ENCODE results near the gene WDR7.

Gene WDR7

DNA sequence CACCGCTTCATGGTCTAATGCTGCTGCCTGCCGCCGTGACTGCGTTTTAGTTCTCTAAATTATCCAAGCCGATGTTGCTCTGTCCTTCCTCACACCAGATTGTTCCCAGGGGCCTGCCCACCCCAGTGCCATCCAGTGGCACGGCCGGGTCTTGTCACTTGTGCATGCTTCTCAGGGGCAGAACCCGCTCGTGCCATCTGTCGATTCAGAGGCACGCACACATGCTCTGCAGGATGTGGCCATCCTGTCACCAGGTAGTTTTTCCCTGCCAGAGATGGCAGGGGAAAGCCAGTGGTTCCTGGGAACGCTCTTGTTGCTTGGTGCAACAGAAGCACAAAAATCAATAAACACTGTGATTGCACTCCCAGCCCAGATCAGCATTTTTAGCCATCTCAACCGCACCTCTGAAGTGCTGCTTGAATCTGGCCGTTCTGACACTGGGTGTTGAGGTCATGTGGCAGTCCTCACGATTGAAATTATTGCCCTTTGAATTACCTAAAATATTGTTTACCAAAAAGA is 376.1 kb downstream of the WDR7 start:
- no peak for DNase-seq (ENCODE audit: low read depth)
- no peak for TF ChIP-seq CTCF (conservative IDR thresholded peaks at IDR 0.05; ENCODE audit: low read length)
- H3K4me3 ChIP-seq (ENCODE audit: low read length) = no peak overlapping the region

GRCh38 chr18:57029761-57030160 is 378.6 kb downstream of the WDR7 start:
- no peak; the same call in 1 of the 2 replicates for TF ChIP-seq CTCF (conservative IDR thresholded peaks at IDR 0.05; ENCODE audit: low read length)
- no peak for DNase-seq (ENCODE audit: low read depth)

GRCh38 chr18:57030417-57030816 is 379.3 kb downstream of the WDR7 start:
- no peak for DNase-seq (ENCODE audit: low read depth)
- no peak for TF ChIP-seq CTCF (conservative IDR thresholded peaks at IDR 0.05; ENCODE audit: low read length)
- H3K4me3 ChIP-seq (ENCODE audit: low read length) = no peak overlapping the region

More at GRCh38 chr18:57029761-57030160, 378.6 kb downstream of the WDR7 start:
- no peak overlapping the region for H3K4me3 ChIP-seq (ENCODE audit: low read length)

- DNase-seq (ENCODE audit: low read depth) = no peak
- no peak overlapping the region for H3K4me3 ChIP-seq (ENCODE audit: low read length)
- no peak for TF ChIP-seq CTCF (conservative IDR thresholded peaks at IDR 0.05; ENCODE audit: low read length)
Measured at GRCh38 chr18:57035590-57035989, 384.4 kb downstream of the WDR7 start.

DNA sequence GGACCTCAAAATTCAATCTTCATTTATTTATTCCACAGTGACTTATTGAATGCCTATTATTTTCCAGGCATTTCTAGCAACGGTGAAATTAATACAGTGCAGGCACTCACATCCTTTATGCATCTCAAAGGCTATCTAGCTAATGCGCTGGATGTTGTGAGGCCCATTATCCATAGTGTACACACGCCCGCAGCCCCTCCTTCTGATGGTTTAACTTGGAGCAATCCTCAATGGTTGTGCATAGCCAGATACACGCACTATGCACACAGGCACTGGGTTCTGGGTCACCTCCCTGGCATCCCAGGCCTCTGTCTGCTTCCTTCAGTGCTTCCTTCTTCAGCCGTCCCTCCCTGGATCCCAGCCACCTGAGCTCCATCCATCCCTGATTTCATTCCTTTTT is 387.2 kb downstream of the WDR7 start:
- no peak for DNase-seq (ENCODE audit: low read depth)
- TF ChIP-seq CTCF (conservative IDR thresholded peaks at IDR 0.05; ENCODE audit: low read length) = no peak
- no peak overlapping the region for H3K4me3 ChIP-seq (ENCODE audit: low read length)

- no peak for TF ChIP-seq CTCF (conservative IDR thresholded peaks at IDR 0.05; ENCODE audit: low read length)
- H3K4me3 ChIP-seq (ENCODE audit: low read length) = no peak overlapping the region
- no peak for DNase-seq (ENCODE audit: low read depth)
Measured at GRCh38 chr18:57040175-57040574, 389.0 kb downstream of the WDR7 start.

DNA sequence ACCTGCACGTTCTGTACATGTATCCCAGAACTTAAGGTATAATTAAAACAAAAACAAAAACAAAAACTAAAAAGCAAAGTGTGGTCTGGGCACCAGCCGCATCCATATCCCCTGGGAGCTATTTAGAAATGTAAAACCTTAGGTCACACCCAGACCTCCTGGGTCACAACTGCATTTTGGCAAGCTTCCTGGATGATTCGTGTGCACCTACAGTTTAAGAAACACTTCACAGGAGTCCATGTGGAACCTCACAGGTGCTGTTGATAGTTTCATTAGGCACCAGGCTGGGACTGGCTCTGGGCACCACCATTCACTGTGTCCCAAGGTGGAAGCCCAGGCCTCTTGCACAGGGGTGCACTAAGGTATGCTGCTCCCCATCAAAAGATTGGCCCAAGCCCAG is 392.1 kb downstream of the WDR7 start:
- DNase-seq (ENCODE audit: low read depth) = no peak
- no peak overlapping the region for H3K4me3 ChIP-seq (ENCODE audit: low read length)
- TF ChIP-seq CTCF (conservative IDR thresholded peaks at IDR 0.05; ENCODE audit: low read length) = no peak

Data from AG10803 (cell line).